ENCODE measurements around the gene NUP210. TPM values are rescaled to one million over a fixed set of nuclear protein-coding genes. Genes with fewer than 3 reads are reported as not detected.

NUP210 gene
- total RNA-seq, 1 donor from 2014 or later, result 3.0 TPM

- no peak for TF ChIP-seq CTCF (IDR thresholded peaks at IDR 0.05; ENCODE audit: unreplicated experiment)
- H3K27ac Mint-ChIP-seq (ENCODE audit: unreplicated experiment), result no peak overlapping the region
- no peak overlapping the region for H3K4me3 Mint-ChIP-seq (ENCODE audit: unreplicated experiment)
- H3K36me3 Mint-ChIP-seq (ENCODE audit: low read depth, unreplicated experiment), result no peaks in the 10 kb centered on the region
- H3K27me3 Mint-ChIP-seq (ENCODE audit: unreplicated experiment), result peaks cover 2% of the 10 kb centered on the region
- no peaks in the 10 kb centered on the region for H3K9me3 Mint-ChIP-seq (ENCODE audit: unreplicated experiment)
- DNase-seq (ENCODE audit: low spot score), result no peak
- no peaks in the 10 kb centered on the region for H3K4me1 Mint-ChIP-seq (ENCODE audit: unreplicated experiment)
These were observed 7.8 kb upstream of the NUP210 start for GRCh38 chr3:13427662-13428603.

GRCh38 chr3:13426591-13426990, 6.5 kb upstream of the NUP210 start:
- Mint-ChIP-seq H3K4me3 (ENCODE audit: unreplicated experiment) (no peak overlapping the region), H3K9me3 (ENCODE audit: unreplicated experiment) (no peaks in the 10 kb centered on the region), H3K4me1 (ENCODE audit: unreplicated experiment) (no peaks in the 10 kb centered on the region), H3K36me3 (ENCODE audit: low read depth, unreplicated experiment) (no peaks in the 10 kb centered on the region), H3K27ac (ENCODE audit: unreplicated experiment) (no peak overlapping the region), H3K27me3 (ENCODE audit: unreplicated experiment) (peaks cover 2% of the 10 kb centered on the region)
- TF ChIP-seq CTCF (IDR thresholded peaks at IDR 0.05; ENCODE audit: unreplicated experiment), result no peak
- DNase-seq (ENCODE audit: low spot score), result no peak

GRCh38 chr3:13425689-13426088, 5.6 kb upstream of the NUP210 start:
- no peak overlapping the region for H3K4me3 Mint-ChIP-seq (ENCODE audit: unreplicated experiment)
- peaks cover 5% of the 10 kb centered on the region for H3K4me1 Mint-ChIP-seq (ENCODE audit: unreplicated experiment)
- H3K9me3 Mint-ChIP-seq (ENCODE audit: unreplicated experiment), result no peaks in the 10 kb centered on the region
- no peak overlapping the region for H3K27ac Mint-ChIP-seq (ENCODE audit: unreplicated experiment)
- H3K27me3 Mint-ChIP-seq (ENCODE audit: unreplicated experiment), result peaks cover 2% of the 10 kb centered on the region
- no peak for TF ChIP-seq CTCF (IDR thresholded peaks at IDR 0.05; ENCODE audit: unreplicated experiment)
- no peaks in the 10 kb centered on the region for H3K36me3 Mint-ChIP-seq (ENCODE audit: low read depth, unreplicated experiment)
- DNase-seq (ENCODE audit: low spot score), result no peak

GRCh38 chr3:13424865-13425617, 4.9 kb upstream of the NUP210 start:
- TF ChIP-seq CTCF (IDR thresholded peaks at IDR 0.05; ENCODE audit: unreplicated experiment), result no peak
- Mint-ChIP-seq H3K4me3 (ENCODE audit: unreplicated experiment) (no peak overlapping the region), H3K27me3 (ENCODE audit: unreplicated experiment) (peaks cover 2% of the 10 kb centered on the region), H3K27ac (ENCODE audit: unreplicated experiment) (no peak overlapping the region), H3K9me3 (ENCODE audit: unreplicated experiment) (no peaks in the 10 kb centered on the region), H3K4me1 (ENCODE audit: unreplicated experiment) (peaks cover 6% of the 10 kb centered on the region), H3K36me3 (ENCODE audit: low read depth, unreplicated experiment) (no peaks in the 10 kb centered on the region)
- DNase-seq (ENCODE audit: low spot score), result no peak
